ENCODE data around the gene RNF167.

DNA sequence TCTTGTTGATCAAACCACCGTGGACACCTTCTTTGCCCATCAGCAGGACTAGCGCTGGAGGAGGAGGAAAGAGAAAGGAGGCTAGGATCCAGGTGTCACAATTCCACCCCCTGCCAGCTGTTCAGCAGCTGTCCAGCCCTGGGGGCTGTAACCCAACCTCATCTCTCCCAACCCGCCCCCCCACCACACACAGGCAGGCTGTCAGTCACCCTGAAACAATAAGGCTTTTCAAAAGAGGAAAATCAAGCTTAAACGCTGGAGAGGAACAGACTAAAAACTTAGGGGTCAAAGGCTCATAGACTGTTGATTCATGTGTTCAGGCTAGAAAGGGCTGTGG, 5.8 kb downstream of the RNF167 start:
- TF ChIP-seq, protein P1, sequence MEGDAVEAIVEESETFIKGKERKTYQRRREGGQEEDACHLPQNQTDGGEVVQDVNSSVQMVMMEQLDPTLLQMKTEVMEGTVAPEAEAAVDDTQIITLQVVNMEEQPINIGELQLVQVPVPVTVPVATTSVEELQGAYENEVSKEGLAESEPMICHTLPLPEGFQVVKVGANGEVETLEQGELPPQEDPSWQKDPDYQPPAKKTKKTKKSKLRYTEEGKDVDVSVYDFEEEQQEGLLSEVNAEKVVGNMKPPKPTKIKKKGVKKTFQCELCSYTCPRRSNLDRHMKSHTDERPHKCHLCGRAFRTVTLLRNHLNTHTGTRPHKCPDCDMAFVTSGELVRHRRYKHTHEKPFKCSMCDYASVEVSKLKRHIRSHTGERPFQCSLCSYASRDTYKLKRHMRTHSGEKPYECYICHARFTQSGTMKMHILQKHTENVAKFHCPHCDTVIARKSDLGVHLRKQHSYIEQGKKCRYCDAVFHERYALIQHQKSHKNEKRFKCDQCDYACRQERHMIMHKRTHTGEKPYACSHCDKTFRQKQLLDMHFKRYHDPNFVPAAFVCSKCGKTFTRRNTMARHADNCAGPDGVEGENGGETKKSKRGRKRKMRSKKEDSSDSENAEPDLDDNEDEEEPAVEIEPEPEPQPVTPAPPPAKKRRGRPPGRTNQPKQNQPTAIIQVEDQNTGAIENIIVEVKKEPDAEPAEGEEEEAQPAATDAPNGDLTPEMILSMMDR (IDR thresholded peaks at IDR 0.05; ENCODE audit: low read depth, low read length, missing input control): no peak
- no peak for TF ChIP-seq YY1 (IDR thresholded peaks at IDR 0.05)
- TF ChIP-seq, protein P2, sequence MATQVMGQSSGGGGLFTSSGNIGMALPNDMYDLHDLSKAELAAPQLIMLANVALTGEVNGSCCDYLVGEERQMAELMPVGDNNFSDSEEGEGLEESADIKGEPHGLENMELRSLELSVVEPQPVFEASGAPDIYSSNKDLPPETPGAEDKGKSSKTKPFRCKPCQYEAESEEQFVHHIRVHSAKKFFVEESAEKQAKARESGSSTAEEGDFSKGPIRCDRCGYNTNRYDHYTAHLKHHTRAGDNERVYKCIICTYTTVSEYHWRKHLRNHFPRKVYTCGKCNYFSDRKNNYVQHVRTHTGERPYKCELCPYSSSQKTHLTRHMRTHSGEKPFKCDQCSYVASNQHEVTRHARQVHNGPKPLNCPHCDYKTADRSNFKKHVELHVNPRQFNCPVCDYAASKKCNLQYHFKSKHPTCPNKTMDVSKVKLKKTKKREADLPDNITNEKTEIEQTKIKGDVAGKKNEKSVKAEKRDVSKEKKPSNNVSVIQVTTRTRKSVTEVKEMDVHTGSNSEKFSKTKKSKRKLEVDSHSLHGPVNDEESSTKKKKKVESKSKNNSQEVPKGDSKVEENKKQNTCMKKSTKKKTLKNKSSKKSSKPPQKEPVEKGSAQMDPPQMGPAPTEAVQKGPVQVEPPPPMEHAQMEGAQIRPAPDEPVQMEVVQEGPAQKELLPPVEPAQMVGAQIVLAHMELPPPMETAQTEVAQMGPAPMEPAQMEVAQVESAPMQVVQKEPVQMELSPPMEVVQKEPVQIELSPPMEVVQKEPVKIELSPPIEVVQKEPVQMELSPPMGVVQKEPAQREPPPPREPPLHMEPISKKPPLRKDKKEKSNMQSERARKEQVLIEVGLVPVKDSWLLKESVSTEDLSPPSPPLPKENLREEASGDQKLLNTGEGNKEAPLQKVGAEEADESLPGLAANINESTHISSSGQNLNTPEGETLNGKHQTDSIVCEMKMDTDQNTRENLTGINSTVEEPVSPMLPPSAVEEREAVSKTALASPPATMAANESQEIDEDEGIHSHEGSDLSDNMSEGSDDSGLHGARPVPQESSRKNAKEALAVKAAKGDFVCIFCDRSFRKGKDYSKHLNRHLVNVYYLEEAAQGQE (IDR thresholded peaks at IDR 0.05): no peak
- no peak for TF ChIP-seq TAF1 (conservative IDR thresholded peaks at IDR 0.05)
- no peak for TF ChIP-seq HNF4G (IDR thresholded peaks at IDR 0.05)
- no peak for TF ChIP-seq SP1 (IDR thresholded peaks at IDR 0.05)
- TF ChIP-seq, protein P3, sequence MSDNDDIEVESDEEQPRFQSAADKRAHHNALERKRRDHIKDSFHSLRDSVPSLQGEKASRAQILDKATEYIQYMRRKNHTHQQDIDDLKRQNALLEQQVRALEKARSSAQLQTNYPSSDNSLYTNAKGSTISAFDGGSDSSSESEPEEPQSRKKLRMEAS (IDR thresholded peaks at IDR 0.05): no peak
- TF ChIP-seq, protein P4, sequence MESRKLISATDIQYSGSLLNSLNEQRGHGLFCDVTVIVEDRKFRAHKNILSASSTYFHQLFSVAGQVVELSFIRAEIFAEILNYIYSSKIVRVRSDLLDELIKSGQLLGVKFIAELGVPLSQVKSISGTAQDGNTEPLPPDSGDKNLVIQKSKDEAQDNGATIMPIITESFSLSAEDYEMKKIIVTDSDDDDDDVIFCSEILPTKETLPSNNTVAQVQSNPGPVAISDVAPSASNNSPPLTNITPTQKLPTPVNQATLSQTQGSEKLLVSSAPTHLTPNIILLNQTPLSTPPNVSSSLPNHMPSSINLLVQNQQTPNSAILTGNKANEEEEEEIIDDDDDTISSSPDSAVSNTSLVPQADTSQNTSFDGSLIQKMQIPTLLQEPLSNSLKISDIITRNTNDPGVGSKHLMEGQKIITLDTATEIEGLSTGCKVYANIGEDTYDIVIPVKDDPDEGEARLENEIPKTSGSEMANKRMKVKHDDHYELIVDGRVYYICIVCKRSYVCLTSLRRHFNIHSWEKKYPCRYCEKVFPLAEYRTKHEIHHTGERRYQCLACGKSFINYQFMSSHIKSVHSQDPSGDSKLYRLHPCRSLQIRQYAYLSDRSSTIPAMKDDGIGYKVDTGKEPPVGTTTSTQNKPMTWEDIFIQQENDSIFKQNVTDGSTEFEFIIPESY (IDR thresholded peaks at IDR 0.05): no peak
- TF ChIP-seq, protein P5, sequence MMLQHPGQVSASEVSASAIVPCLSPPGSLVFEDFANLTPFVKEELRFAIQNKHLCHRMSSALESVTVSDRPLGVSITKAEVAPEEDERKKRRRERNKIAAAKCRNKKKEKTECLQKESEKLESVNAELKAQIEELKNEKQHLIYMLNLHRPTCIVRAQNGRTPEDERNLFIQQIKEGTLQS (IDR thresholded peaks at IDR 0.05): no peak

Measured in liver (tissue), 3 donors.